ENCODE results near the gene SACM1L.
A peak's percentile ranks its signal among the peaks of the same experiment; 100 is the strongest.

The SACM1L gene, protein sequence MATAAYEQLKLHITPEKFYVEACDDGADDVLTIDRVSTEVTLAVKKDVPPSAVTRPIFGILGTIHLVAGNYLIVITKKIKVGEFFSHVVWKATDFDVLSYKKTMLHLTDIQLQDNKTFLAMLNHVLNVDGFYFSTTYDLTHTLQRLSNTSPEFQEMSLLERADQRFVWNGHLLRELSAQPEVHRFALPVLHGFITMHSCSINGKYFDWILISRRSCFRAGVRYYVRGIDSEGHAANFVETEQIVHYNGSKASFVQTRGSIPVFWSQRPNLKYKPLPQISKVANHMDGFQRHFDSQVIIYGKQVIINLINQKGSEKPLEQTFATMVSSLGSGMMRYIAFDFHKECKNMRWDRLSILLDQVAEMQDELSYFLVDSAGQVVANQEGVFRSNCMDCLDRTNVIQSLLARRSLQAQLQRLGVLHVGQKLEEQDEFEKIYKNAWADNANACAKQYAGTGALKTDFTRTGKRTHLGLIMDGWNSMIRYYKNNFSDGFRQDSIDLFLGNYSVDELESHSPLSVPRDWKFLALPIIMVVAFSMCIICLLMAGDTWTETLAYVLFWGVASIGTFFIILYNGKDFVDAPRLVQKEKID

DNA sequence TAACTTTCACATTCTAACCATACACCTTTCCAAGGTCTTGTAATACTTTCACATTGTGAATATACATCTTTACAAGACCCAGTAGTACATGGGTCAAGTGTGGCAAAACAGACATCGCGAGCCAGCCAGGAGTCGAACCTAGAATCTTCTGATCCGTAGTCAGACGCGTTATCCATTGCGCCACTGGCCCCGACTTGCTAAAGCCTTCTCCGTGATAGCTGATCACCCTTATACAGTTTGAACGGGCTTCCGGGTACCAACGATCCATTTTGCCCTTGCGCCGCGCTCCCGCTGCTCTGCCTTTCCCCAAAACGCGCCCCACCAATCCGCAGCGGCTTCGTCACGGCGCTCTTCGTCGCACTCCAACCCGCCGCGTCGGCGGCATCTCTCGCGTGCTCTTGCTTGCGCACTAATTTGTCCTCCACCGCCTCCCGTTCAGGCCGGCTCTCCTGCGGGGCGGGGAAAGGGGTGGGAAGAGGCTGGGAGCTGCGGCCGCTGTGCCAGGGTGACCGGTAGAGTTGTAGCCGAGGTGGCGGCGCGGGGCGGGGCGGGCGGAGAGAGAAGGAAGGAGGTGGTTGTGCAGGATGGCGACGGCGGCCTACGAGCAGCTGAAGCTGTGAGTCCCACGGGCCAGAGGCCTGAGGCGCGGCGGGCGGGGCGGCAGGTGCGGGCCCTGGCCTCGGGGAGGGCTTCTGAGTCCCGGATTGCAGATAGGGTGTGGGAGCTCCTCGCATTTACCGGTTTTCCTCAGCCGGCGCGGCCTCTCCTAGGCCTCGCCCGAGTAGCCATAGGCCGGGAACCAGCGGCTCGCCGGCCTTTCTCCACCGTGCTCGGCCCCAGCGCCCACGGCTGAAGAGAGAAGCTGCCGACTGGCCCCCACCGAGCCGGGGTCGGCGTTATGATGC lies at the start of gene SACM1L:
TSS of gene SACM1L (plus strand) at position 515 of the 905 bp plus-strand sequence. CDS start at position 585, 70 bp downstream.
- H3K4me3 ChIP-seq (replicated peaks; ENCODE audit: low read depth, low read length) = peak within 1 kb of the TSS; percentile 68
- no peak for TF ChIP-seq CTCF (IDR thresholded peaks at IDR 0.05; ENCODE audit: low read depth, low read length, missing control alignments)
- peak; percentile 95 for DNase-seq (ENCODE audit: extremely low read depth, low read depth)

DNA sequence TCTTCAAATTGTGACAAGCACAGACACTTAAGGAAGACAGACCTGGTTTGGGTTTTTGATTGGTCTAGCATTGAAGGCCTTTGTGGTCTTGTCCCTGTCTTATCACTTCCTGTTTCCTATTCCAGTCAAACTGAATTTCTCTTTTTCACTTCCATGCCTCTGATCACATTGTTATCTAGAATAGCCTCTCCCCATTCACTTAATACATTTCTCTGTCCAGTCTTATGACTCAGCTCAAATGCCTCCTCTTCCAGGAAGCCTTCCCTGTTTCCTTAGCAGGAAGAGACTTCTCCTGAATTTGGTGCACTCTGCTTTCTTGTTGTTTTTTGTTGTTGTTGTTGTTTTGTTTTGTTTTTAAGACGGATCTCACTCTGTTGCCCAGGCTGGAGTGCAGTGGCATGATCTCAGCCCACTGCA lies 49.1 kb upstream of the SACM1L start:
- TF ChIP-seq CTCF (IDR thresholded peaks at IDR 0.05; ENCODE audit: low read depth, low read length, missing control alignments) = no peak
- DNase-seq (ENCODE audit: extremely low read depth, low read depth) = no peak
- H3K4me3 ChIP-seq (replicated peaks; ENCODE audit: low read depth, low read length) = no peak overlapping the region

DNA sequence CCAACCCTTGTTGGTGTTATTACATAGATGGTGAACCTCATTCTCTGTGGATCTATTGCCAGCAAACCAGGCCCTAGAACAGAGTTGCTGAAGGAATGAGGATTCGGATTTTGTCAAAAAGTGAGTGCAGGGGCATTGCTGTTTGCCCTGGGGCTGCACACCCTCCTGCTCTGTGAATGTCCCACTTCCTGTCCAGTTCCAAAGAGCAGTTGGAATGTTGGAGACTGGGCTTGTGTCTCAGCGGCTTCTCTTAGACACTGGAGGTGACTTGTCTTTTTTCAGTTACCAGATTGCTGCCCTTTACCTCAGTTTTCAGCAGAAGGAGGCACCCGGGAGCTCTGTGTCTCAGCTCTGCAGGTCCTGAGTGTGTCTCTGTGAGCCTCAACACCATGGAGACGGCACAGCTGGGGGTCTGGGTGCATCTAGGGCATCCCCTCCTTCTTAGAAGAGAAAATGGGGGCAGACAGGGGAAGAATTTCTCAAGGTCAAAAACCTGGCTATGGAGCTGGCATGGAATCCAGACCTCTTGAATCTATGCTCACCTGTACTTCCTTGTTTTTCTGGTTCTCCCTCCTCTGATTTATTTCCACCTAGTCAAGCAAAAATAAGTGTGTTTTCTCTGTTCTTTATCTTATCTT lies 48.4 kb upstream of the SACM1L start:
- no peak overlapping the region for H3K4me3 ChIP-seq (replicated peaks; ENCODE audit: low read depth, low read length)
- TF ChIP-seq CTCF (IDR thresholded peaks at IDR 0.05; ENCODE audit: low read depth, low read length, missing control alignments) = no peak
- no peak for DNase-seq (ENCODE audit: extremely low read depth, low read depth)

DNA sequence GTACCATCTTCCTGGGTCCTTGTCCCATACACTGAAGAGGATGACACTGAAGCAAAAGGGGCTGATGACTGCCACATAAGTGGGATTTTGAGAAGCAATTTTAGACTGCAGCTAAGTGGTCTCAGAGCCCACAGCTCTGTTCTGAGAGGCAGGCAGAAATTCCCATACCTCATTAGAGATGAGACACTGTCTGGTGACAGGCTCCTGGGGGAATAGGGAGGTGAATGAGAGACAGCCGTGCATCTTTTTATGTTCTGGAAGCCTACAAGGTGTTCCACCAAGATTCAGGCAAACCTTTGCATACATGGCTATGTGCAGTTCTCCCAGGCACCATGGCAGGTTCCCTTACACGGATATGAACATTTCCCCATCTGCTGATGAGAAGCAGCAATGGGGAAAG lies 47.4 kb upstream of the SACM1L start:
- no peak for TF ChIP-seq CTCF (IDR thresholded peaks at IDR 0.05; ENCODE audit: low read depth, low read length, missing control alignments)
- H3K4me3 ChIP-seq (replicated peaks; ENCODE audit: low read depth, low read length) = no peak overlapping the region
- DNase-seq (ENCODE audit: extremely low read depth, low read depth) = no peak

- no peak for DNase-seq (ENCODE audit: extremely low read depth, low read depth)
- no peak overlapping the region for H3K4me3 ChIP-seq (replicated peaks; ENCODE audit: low read depth, low read length)
- TF ChIP-seq CTCF (IDR thresholded peaks at IDR 0.05; ENCODE audit: low read depth, low read length, missing control alignments) = no peak
These were observed 46.5 kb upstream of the SACM1L start for GRCh38 chr3:45642731-45643152.

DNA sequence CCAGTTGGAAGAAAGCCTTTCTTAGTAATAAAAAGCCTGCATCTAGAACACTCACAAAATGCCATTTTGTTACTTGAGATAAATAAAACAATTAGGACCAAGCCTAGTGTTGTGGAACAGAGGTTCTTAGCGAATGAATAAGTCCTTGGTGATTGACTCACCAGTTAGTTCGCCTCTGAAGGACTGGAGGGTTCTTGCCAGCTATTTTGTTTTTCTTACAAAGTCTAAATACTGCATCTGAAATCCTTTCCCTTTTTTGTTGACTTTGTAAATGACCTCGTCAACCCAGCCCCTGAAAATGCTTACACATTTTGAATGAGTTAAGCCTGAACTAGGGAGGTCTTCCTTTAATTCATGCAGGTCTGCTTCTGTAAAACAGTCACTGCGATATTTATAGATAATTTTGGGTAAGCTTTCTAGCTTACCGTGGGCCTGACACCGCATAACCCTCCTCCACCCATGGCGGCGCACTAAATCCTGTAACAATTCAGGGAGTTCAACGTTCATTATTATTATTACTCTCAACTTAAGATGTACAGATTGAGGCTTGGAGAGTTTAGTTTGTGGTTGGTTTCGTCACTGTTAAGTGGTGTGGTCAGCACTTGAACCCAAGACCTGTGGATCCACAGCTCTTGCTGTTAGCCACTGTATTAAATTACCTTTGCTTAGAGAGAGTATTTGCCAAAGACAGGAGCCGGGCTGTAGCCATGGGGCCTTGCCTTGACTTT lies 45.0 kb upstream of the SACM1L start:
- no peak for TF ChIP-seq CTCF (IDR thresholded peaks at IDR 0.05; ENCODE audit: low read depth, low read length, missing control alignments)
- DNase-seq (ENCODE audit: extremely low read depth, low read depth) = no peak

More for the DNA sequence above, 45.0 kb upstream of the SACM1L start:
- no peak overlapping the region for H3K4me3 ChIP-seq (replicated peaks; ENCODE audit: low read depth, low read length)
